DOHH2 (cell line): ENCODE results near the gene SF1.

Experiments
- H3F3A ChIP-seq: fragments of 200-600 bp; sonication (generic), shearing (Covaris generic); 2 replicates; pipeline ENCODE4 v1.6.0; 2016; ENCODE audit warnings: antibody characterized with exemption, mild to moderate bottlenecking; ENCODE audit not compliant: control insufficient read depth, insufficient read depth
- H3K27ac ChIP-seq: fragments of 200-600 bp; sonication (generic); 2 replicates; pipeline ENCODE4 v1.5.1; 2014; ENCODE audit warnings: low read depth, mild to moderate bottlenecking, low read length, moderate library complexity
- H3K27me3 ChIP-seq: fragments of 200-600 bp; sonication (generic); 2 replicates; pipeline ENCODE4 v1.6.1; 2014; ENCODE audit warnings: mild to moderate bottlenecking, low read length, mixed read lengths; ENCODE audit not compliant: control insufficient read depth
- H3K36me3 ChIP-seq: fragments of 200-600 bp; sonication (generic); 2 replicates; pipeline ENCODE4 v1.6.1; 2014; ENCODE audit warnings: mild to moderate bottlenecking, low read length, moderate library complexity, mixed read lengths; ENCODE audit not compliant: control insufficient read depth
- H3K4me1 ChIP-seq: fragments of 200-600 bp; sonication (generic); 2 replicates; pipeline ENCODE4 v1.6.1; 2014; ENCODE audit warnings: mild to moderate bottlenecking, low read length, mixed read lengths; ENCODE audit not compliant: control insufficient read depth
- H3K4me2 ChIP-seq: fragments of 200-600 bp; sonication (generic); 2 replicates; pipeline ENCODE4 v1.6.0; 2014; ENCODE audit warnings: mild to moderate bottlenecking, low read length, moderate library complexity
- H3K4me3 ChIP-seq: fragments of 200-600 bp; sonication (generic); 2 replicates; pipeline ENCODE4 v1.5.1; 2014; ENCODE audit warnings: mild to moderate bottlenecking, low read length, mixed read lengths
- H3K79me2 ChIP-seq: fragments of 200-600 bp; sonication (generic); 2 replicates; pipeline ENCODE4 v1.6.1; 2014; ENCODE audit warnings: mild to moderate bottlenecking, low read length, mixed read lengths; ENCODE audit not compliant: control insufficient read depth
- H3K9me2 ChIP-seq: fragments of 200-600 bp; sonication (generic); replicated peaks from 2 replicates; pipeline ENCODE4 v1.6.1; 2014; ENCODE audit warnings: mild to moderate bottlenecking, low read length, mixed read lengths; ENCODE audit not compliant: control insufficient read depth
- H3K9me3 ChIP-seq: fragments of 200-600 bp; sonication (generic); 2 replicates; pipeline ENCODE4 v1.6.1; 2014; ENCODE audit warnings: antibody characterized with exemption, low read length, mixed read lengths; ENCODE audit not compliant: control insufficient read depth, insufficient read depth
- H4K20me1 ChIP-seq: fragments of 200-600 bp; sonication (generic); 2 replicates; pipeline ENCODE4 v1.6.0; 2014; ENCODE audit warnings: low read depth, mild to moderate bottlenecking, antibody characterized with exemption, low read length, moderate library complexity; ENCODE audit not compliant: control insufficient read depth, insufficient read depth
- CTCF ChIP-seq: fragments of 200-600 bp; sonication (generic); IDR thresholded peaks from one replicate; pipeline ENCODE4 v1.5.1; 2014; ENCODE audit warnings: antibody characterized with exemption, mild to moderate bottlenecking, low read depth, low read length; ENCODE audit not compliant: poor library complexity, severe bottlenecking
- EZH2phosphoT487 ChIP-seq: fragments of 200-600 bp; sonication (generic); IDR thresholded peaks from 2 replicates; pipeline ENCODE4 v1.6.1; 2017; ENCODE audit warnings: borderline replicate concordance, mild to moderate bottlenecking, antibody characterized with exemption, low read length, moderate library complexity, mixed read lengths

Gene SF1

GRCh38 chr11:64762277-64762673 is 16.1 kb downstream of the SF1 start:
- Histone ChIP-seq H3K4me1 (peaks cover 66% of the 10 kb centered on the region), H3K27ac (peak overlapping the region; percentile 45)

GRCh38 chr11:64760759-64761420 is 17.5 kb downstream of the SF1 start:
- no peak overlapping the region for H3K4me3 ChIP-seq
- H3K4me1 ChIP-seq: peaks cover 58% of the 10 kb centered on the region
- no peaks in the 10 kb centered on the region for H3K9me3 ChIP-seq
- no peak overlapping the region for H3K27ac ChIP-seq
- peaks cover 48% of the 10 kb centered on the region for H3F3A ChIP-seq
- TF ChIP-seq CTCF: no peak
- no peak for TF ChIP-seq EZH2phosphoT487
- no peaks in the 10 kb centered on the region for H3K27me3 ChIP-seq
- peaks cover 3% of the 10 kb centered on the region; the same call in 1 of the 2 replicates for H3K79me2 ChIP-seq
- H3K4me2 ChIP-seq: no peak overlapping the region
- peaks cover 43% of the 10 kb centered on the region for H3K36me3 ChIP-seq
- peaks cover 30% of the 10 kb centered on the region for H4K20me1 ChIP-seq
- no peaks in the 10 kb centered on the region for H3K9me2 ChIP-seq

More at GRCh38 chr11:64762277-64762673, 16.1 kb downstream of the SF1 start:
- Histone ChIP-seq H3K9me3 (no peaks in the 10 kb centered on the region), H3K4me2 (peak overlapping the region; percentile 11; the same call in 1 of the 2 replicates), H3K27me3 (no peaks in the 10 kb centered on the region), H3F3A (peaks cover 52% of the 10 kb centered on the region), H3K4me3 (no peak overlapping the region), H3K79me2 (peaks cover 11% of the 10 kb centered on the region), H3K9me2 (no peaks in the 10 kb centered on the region), H3K36me3 (peaks cover 55% of the 10 kb centered on the region), H4K20me1 (peaks cover 35% of the 10 kb centered on the region)
- no peak for TF ChIP-seq CTCF
- TF ChIP-seq EZH2phosphoT487: no peak

- H3K27ac ChIP-seq: no peak within 1 kb of the TSS
- peaks cover 44% of the 10 kb centered on the region for H3F3A ChIP-seq
- TF ChIP-seq EZH2phosphoT487 (no peak), CTCF (no peak)
- H3K9me3 ChIP-seq: no peaks in the 10 kb centered on the region
- peaks cover 34% of the 10 kb centered on the region for H3K36me3 ChIP-seq
- H3K9me2 ChIP-seq: no peaks in the 10 kb centered on the region
- H3K4me1 ChIP-seq: peaks cover 53% of the 10 kb centered on the region
- H3K4me2 ChIP-seq: no peak within 1 kb of the TSS
- H4K20me1 ChIP-seq: peaks cover 26% of the 10 kb centered on the region
- no peak within 1 kb of the TSS for H3K4me3 ChIP-seq
- H3K27me3 ChIP-seq: no peaks in the 10 kb centered on the region
- peaks cover 3% of the 10 kb centered on the region; the same call in 1 of the 2 replicates for H3K79me2 ChIP-seq
These were observed 18.3 kb downstream of the SF1 start, which contains the start of gene PYGM for GRCh38 chr11:64759722-64760719. Gene PYGM, minus strand, starts transcription at chr11:64759974. Its CDS starts 76 bp downstream, at chr11:64759898.
